ENCODE measurements around the gene VDAC2.

VDAC2 gene

GRCh38 chr10:75240329-75241076, 29.9 kb downstream of the VDAC2 start:
- no peaks in the 10 kb centered on the region for H3K27me3 ChIP-seq
- no peak for TF ChIP-seq CTCF (IDR thresholded peaks at IDR 0.05; ENCODE audit: low read depth, low read length)
- no peaks in the 10 kb centered on the region for H3K4me1 ChIP-seq
- H3K36me3 ChIP-seq = no peaks in the 10 kb centered on the region
- H3K4me3 ChIP-seq (ENCODE audit: low read depth, low read length) = no peak overlapping the region
- H3K9me3 ChIP-seq = no peaks in the 10 kb centered on the region
- DNase-seq = no peak

- H3K4me1 ChIP-seq = no peaks in the 10 kb centered on the region
- DNase-seq = no peak
- H3K4me3 ChIP-seq (ENCODE audit: low read depth, low read length) = no peak overlapping the region
- no peaks in the 10 kb centered on the region for H3K36me3 ChIP-seq
- no peaks in the 10 kb centered on the region for H3K27me3 ChIP-seq
- TF ChIP-seq CTCF (IDR thresholded peaks at IDR 0.05; ENCODE audit: low read depth, low read length) = no peak
- no peaks in the 10 kb centered on the region for H3K9me3 ChIP-seq
Observed at GRCh38 chr10:75243426-75243825, 32.8 kb downstream of the VDAC2 start.

- Histone ChIP-seq H3K4me3 (ENCODE audit: low read depth, low read length) (no peak overlapping the region), H3K27me3 (no peaks in the 10 kb centered on the region), H3K9me3 (no peaks in the 10 kb centered on the region), H3K36me3 (no peaks in the 10 kb centered on the region), H3K4me1 (no peaks in the 10 kb centered on the region)
- no peak for TF ChIP-seq CTCF (IDR thresholded peaks at IDR 0.05; ENCODE audit: low read depth, low read length)
- no peak for DNase-seq
Observed at GRCh38 chr10:75244487-75245353, 34.1 kb downstream of the VDAC2 start.

- H3K27me3 ChIP-seq = no peaks in the 10 kb centered on the region
- H3K4me3 ChIP-seq (ENCODE audit: low read depth, low read length) = no peak overlapping the region
- H3K9me3 ChIP-seq = no peaks in the 10 kb centered on the region
- DNase-seq = no peak
- TF ChIP-seq CTCF (IDR thresholded peaks at IDR 0.05; ENCODE audit: low read depth, low read length) = no peak
- H3K36me3 ChIP-seq = no peaks in the 10 kb centered on the region
- no peaks in the 10 kb centered on the region for H3K4me1 ChIP-seq
Observed at GRCh38 chr10:75245354-75246250, 35.0 kb downstream of the VDAC2 start.

- no peak for TF ChIP-seq CTCF (IDR thresholded peaks at IDR 0.05; ENCODE audit: low read depth, low read length)
- DNase-seq = no peak
- H3K9me3 ChIP-seq = no peaks in the 10 kb centered on the region
- H3K4me1 ChIP-seq = no peaks in the 10 kb centered on the region
- no peaks in the 10 kb centered on the region for H3K27me3 ChIP-seq
- H3K36me3 ChIP-seq = no peaks in the 10 kb centered on the region
- no peak overlapping the region for H3K4me3 ChIP-seq (ENCODE audit: low read depth, low read length)
Observed at GRCh38 chr10:75246506-75246905, 35.9 kb downstream of the VDAC2 start.

Data from BE2C (cell line).